Glomerular endothelial cell (primary cell): ENCODE results near the gene DIABLO. TPM values are rescaled to one million over a fixed set of nuclear protein-coding genes. Genes with fewer than 3 reads are reported as not detected.
"Not testable (repeated sequence)": the region's sequence is repeated elsewhere in the genome, so short reads cannot be mapped to it uniquely, and the experiment has no call there.

Experiments used
- DNase-seq: peaks from one replicate; pipeline ENCODE4 v3.0.0-alpha.2; 2011; ENCODE audit warnings: low read depth, low spot score; ENCODE audit errors: extremely low read depth
- total RNA-seq: library from RNA; depleted of rRNA; stranded (reverse); fragments of >200 nt; gene quantifications from 2 replicates; pipeline ENCODE4 v1.2.3, GENCODE V29; 2015

The DIABLO gene
- total RNA-seq, result 80.9 and 83.7 TPM in 2 replicates

GRCh38 chr12:122225683-122226365 is at the start of gene DIABLO:
Gene DIABLO, minus strand, starts transcription at chr12:122226052. Its CDS starts 38 bp downstream, at chr12:122226014.
- DNase-seq, result peak; percentile 82

- no peak for DNase-seq
Measured at GRCh38 chr12:122275459-122275858, 49.6 kb upstream of the DIABLO start.

GRCh38 chr12:122266230-122266901 is 40.5 kb upstream of the DIABLO start, which contains the start of gene VPS33A:
Gene VPS33A, minus strand, starts transcription at chr12:122266494. Its CDS starts 86 bp downstream, at chr12:122266408.
- peak; percentile 91 for DNase-seq

- DNase-seq, result no peak
Measured at GRCh38 chr12:122265886-122266229, 40.0 kb upstream of the DIABLO start.

- DNase-seq, result no peak
Measured at GRCh38 chr12:122265476-122265875, 39.6 kb upstream of the DIABLO start.

- DNase-seq, result not testable (repeated sequence)
Measured at GRCh38 chr12:122260735-122261134, 34.9 kb upstream of the DIABLO start.

GRCh38 chr12:122258939-122259338 is 33.1 kb upstream of the DIABLO start:
- DNase-seq, result not testable (repeated sequence)

GRCh38 chr12:122258462-122258861 is 32.6 kb upstream of the DIABLO start:
- not testable (repeated sequence) for DNase-seq

GRCh38 chr12:122250536-122250935 is 24.7 kb upstream of the DIABLO start:
- no peak for DNase-seq

- no peak for DNase-seq
Measured at GRCh38 chr12:122250047-122250446, 24.2 kb upstream of the DIABLO start.

GRCh38 chr12:122245553-122245952 is 19.7 kb upstream of the DIABLO start:
- no peak for DNase-seq

- DNase-seq, result no peak
Measured at GRCh38 chr12:122244565-122245371, 18.9 kb upstream of the DIABLO start.

GRCh38 chr12:122243965-122244364 is 18.1 kb upstream of the DIABLO start:
- DNase-seq, result no peak

- DNase-seq, result no peak
Measured at GRCh38 chr12:122238861-122239260, 13.0 kb upstream of the DIABLO start.

GRCh38 chr12:122235741-122236140 is 9.9 kb upstream of the DIABLO start:
- no peak for DNase-seq

GRCh38 chr12:122232691-122233090 is 6.8 kb upstream of the DIABLO start:
- DNase-seq, result no peak

- no peak for DNase-seq
Measured at GRCh38 chr12:122230798-122231197, 4.9 kb upstream of the DIABLO start.

GRCh38 chr12:122228092-122228491 is 2.2 kb upstream of the DIABLO start:
- DNase-seq, result no peak

GRCh38 chr12:122227341-122227740 is 1.5 kb upstream of the DIABLO start:
- no peak for DNase-seq

- no peak for DNase-seq
Measured at GRCh38 chr12:122226366-122227125, 694 bp upstream of the DIABLO start.

GRCh38 chr12:122216445-122216844 is 9.4 kb downstream of the DIABLO start:
- no peak for DNase-seq
